ENCODE data around the gene TTC23L.

The TTC23L gene

DNA sequence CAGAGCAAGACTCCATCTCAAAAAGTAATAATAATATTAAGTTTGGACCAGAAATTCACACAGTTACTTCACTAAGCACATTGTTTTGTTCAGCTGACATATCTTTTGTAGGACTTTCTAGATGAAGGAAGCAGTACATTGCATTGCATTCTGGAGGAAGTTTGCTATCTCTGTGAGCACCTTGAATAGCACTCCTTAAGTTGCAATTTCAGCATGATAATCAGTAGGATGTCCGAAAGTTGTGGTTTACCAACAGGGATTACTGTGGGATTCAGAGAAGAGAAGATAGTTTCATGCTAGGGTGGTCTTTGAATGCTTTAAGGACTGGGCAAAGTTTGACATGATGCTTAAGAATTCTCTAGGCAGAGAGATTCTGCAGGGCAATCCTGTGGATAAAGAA is 18.4 kb upstream of the TTC23L start:
- no peak overlapping the region for H4K91ac ChIP-seq (ENCODE audit: low read depth, low read length, poor library complexity)
- no peak overlapping the region for H3K14ac ChIP-seq (ENCODE audit: low read length)
- H3K4me3 ChIP-seq (ENCODE audit: low read length in 2 of 2): no peak overlapping the region
- no peak overlapping the region for H3K4ac ChIP-seq (ENCODE audit: low read length)
- peaks cover 0 to 3% of the 10 kb centered on the region in 2 donors for H3K9me3 ChIP-seq (replicated peaks in 1 of 2; ENCODE audit: control insufficient read depth in 2 of 2, insufficient read depth in 1 of 2, low read depth in 1 of 2, low read length in 2 of 2)
- H3K9ac ChIP-seq (ENCODE audit: low read depth, low read length, poor library complexity): no peak overlapping the region
- no peak overlapping the region for H2BK5ac ChIP-seq (ENCODE audit: low read length)
- peaks cover 14 to 84% of the 10 kb centered on the region in 2 donors for H3K36me3 ChIP-seq (replicated peaks in 1 of 2; ENCODE audit: control insufficient read depth in 2 of 2, insufficient read depth in 2 of 2, low read length in 2 of 2)
- no peak overlapping the region for H3K23ac ChIP-seq (ENCODE audit: low read depth, low read length, poor library complexity)
- H2BK120ac ChIP-seq (ENCODE audit: low read depth, low read length): no peak overlapping the region
- H3K4me2 ChIP-seq (ENCODE audit: insufficient read depth, low read length, poor library complexity, severe bottlenecking): no peak overlapping the region
- no CpG with 5 or more reads among the region's 1 CpG for WGBS, 2 donors (ENCODE audit: extremely low coverage in 2 of 2, insufficient read length in 2 of 2, insufficient replicate concordance in 1 of 2)
- H3K79me1 ChIP-seq (ENCODE audit: low read depth, low read length): no peaks in the 10 kb centered on the region
- no peak overlapping the region for H4K8ac ChIP-seq (ENCODE audit: low read depth, low read length)
- no peak overlapping the region for H3K18ac ChIP-seq (ENCODE audit: low read length)
- no peak overlapping the region for H3K27ac ChIP-seq (replicated peaks; ENCODE audit: low read length)
- no peak overlapping the region for H2BK15ac ChIP-seq (ENCODE audit: low read length)
- H2BK12ac ChIP-seq (ENCODE audit: low read length): no peak overlapping the region
- DNase-seq (ENCODE audit: low spot score): no peak
- peaks cover 0 to 3% of the 10 kb centered on the region in 2 donors for H3K4me1 ChIP-seq (ENCODE audit: control insufficient read depth in 2 of 2, insufficient read depth in 1 of 2, low read depth in 1 of 2, low read length in 2 of 2)
- H3K27me3 ChIP-seq (ENCODE audit: control insufficient read depth in 3 of 3, insufficient read depth in 3 of 3, low read depth in 1 of 3, low read length in 3 of 3): no peaks in the 10 kb centered on the region
- H2AK5ac ChIP-seq (ENCODE audit: low read depth, low read length): no peak overlapping the region
- H2AFZ ChIP-seq (ENCODE audit: low read length): no peak overlapping the region

- H2BK12ac ChIP-seq (ENCODE audit: low read length): no peak overlapping the region
- H3K79me1 ChIP-seq (ENCODE audit: low read depth, low read length): no peaks in the 10 kb centered on the region
- H3K27me3 ChIP-seq (ENCODE audit: control insufficient read depth in 3 of 3, insufficient read depth in 3 of 3, low read depth in 1 of 3, low read length in 3 of 3): no peaks in the 10 kb centered on the region
- H3K23ac ChIP-seq (ENCODE audit: low read depth, low read length, poor library complexity): no peak overlapping the region
- H4K8ac ChIP-seq (ENCODE audit: low read depth, low read length): no peak overlapping the region
- no peak overlapping the region for H3K18ac ChIP-seq (ENCODE audit: low read length)
- no peak overlapping the region for H3K4me2 ChIP-seq (ENCODE audit: insufficient read depth, low read length, poor library complexity, severe bottlenecking)
- peaks cover 0 to 9% of the 10 kb centered on the region in 2 donors for H3K9me3 ChIP-seq (replicated peaks in 1 of 2; ENCODE audit: control insufficient read depth in 2 of 2, insufficient read depth in 1 of 2, low read depth in 1 of 2, low read length in 2 of 2)
- no peak overlapping the region for H3K4ac ChIP-seq (ENCODE audit: low read length)
- no peak for DNase-seq (ENCODE audit: low spot score)
- H2AK5ac ChIP-seq (ENCODE audit: low read depth, low read length): no peak overlapping the region
- no peak overlapping the region for H3K14ac ChIP-seq (ENCODE audit: low read length)
- WGBS, 2 donors (ENCODE audit: extremely low coverage in 2 of 2, insufficient read length in 2 of 2, insufficient replicate concordance in 1 of 2): no CpG with 5 or more reads among the region's 8 CpGs
- no peak overlapping the region for H3K4me3 ChIP-seq (ENCODE audit: low read length in 2 of 2)
- no peak overlapping the region for H2BK15ac ChIP-seq (ENCODE audit: low read length)
- no peak overlapping the region for H2BK5ac ChIP-seq (ENCODE audit: low read length)
- H2BK120ac ChIP-seq (ENCODE audit: low read depth, low read length): no peak overlapping the region
- peaks cover 0 to 3% of the 10 kb centered on the region in 2 donors for H3K4me1 ChIP-seq (ENCODE audit: control insufficient read depth in 2 of 2, insufficient read depth in 1 of 2, low read depth in 1 of 2, low read length in 2 of 2)
- H3K36me3 ChIP-seq (replicated peaks in 1 of 2; ENCODE audit: control insufficient read depth in 2 of 2, insufficient read depth in 2 of 2, low read length in 2 of 2): peaks cover 27 to 87% of the 10 kb centered on the region in 2 donors
- H2AFZ ChIP-seq (ENCODE audit: low read length): no peak overlapping the region
- no peak overlapping the region for H4K91ac ChIP-seq (ENCODE audit: low read depth, low read length, poor library complexity)
- no peak overlapping the region for H3K9ac ChIP-seq (ENCODE audit: low read depth, low read length, poor library complexity)
- H3K27ac ChIP-seq (replicated peaks; ENCODE audit: low read length): no peak overlapping the region
Measured at GRCh38 chr5:34822956-34823715, 15.8 kb upstream of the TTC23L start.

DNA sequence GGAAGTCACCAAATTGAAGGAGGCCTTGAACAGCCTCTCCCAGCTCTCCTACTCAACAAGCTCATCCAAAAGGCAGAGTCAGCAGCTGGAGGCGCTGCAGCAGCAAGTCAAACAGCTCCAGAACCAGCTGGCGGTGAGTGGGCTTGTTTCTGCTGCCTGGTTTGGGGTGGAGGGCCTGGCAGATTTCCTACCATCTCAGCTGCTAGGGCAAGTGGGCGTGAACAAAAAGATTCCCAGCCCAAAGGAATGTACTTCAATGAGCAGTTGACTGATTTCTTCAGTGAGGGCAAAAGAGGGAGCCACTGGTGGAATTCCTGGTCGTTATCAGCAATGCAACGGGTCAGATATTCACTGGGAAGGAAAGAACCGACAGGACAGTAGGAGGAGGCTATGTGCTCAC is 12.6 kb upstream of the TTC23L start:
- H2BK12ac ChIP-seq (ENCODE audit: low read length): no peak overlapping the region
- H3K27me3 ChIP-seq (ENCODE audit: control insufficient read depth in 3 of 3, insufficient read depth in 3 of 3, low read depth in 1 of 3, low read length in 3 of 3): no peaks in the 10 kb centered on the region
- H2BK120ac ChIP-seq (ENCODE audit: low read depth, low read length): no peak overlapping the region
- WGBS, 2 donors (ENCODE audit: extremely low coverage in 2 of 2, insufficient read length in 2 of 2, insufficient replicate concordance in 1 of 2): no CpG with 5 or more reads among the region's 6 CpGs
- no peak overlapping the region for H3K23ac ChIP-seq (ENCODE audit: low read depth, low read length, poor library complexity)
- peaks cover 0 to 9% of the 10 kb centered on the region in 2 donors for H3K9me3 ChIP-seq (replicated peaks in 1 of 2; ENCODE audit: control insufficient read depth in 2 of 2, insufficient read depth in 1 of 2, low read depth in 1 of 2, low read length in 2 of 2)
- H3K27ac ChIP-seq (replicated peaks; ENCODE audit: low read length): no peak overlapping the region
- H3K4me1 ChIP-seq (ENCODE audit: control insufficient read depth in 2 of 2, insufficient read depth in 1 of 2, low read depth in 1 of 2, low read length in 2 of 2): peaks cover 0 to 9% of the 10 kb centered on the region in 2 donors
- no peak overlapping the region for H3K4me3 ChIP-seq (ENCODE audit: low read length in 2 of 2)
- H2BK15ac ChIP-seq (ENCODE audit: low read length): no peak overlapping the region
- H4K91ac ChIP-seq (ENCODE audit: low read depth, low read length, poor library complexity): no peak overlapping the region
- H3K9ac ChIP-seq (ENCODE audit: low read depth, low read length, poor library complexity): no peak overlapping the region
- no peak for DNase-seq (ENCODE audit: low spot score)
- H3K36me3 ChIP-seq (replicated peaks in 1 of 2; ENCODE audit: control insufficient read depth in 2 of 2, insufficient read depth in 2 of 2, low read length in 2 of 2): peaks cover 36 to 94% of the 10 kb centered on the region in 2 donors
- H3K18ac ChIP-seq (ENCODE audit: low read length): no peak overlapping the region
- H3K4ac ChIP-seq (ENCODE audit: low read length): no peak overlapping the region
- H3K4me2 ChIP-seq (ENCODE audit: insufficient read depth, low read length, poor library complexity, severe bottlenecking): no peak overlapping the region
- no peak overlapping the region for H3K14ac ChIP-seq (ENCODE audit: low read length)
- no peak overlapping the region for H2AFZ ChIP-seq (ENCODE audit: low read length)
- no peak overlapping the region for H2AK5ac ChIP-seq (ENCODE audit: low read depth, low read length)
- no peak overlapping the region for H4K8ac ChIP-seq (ENCODE audit: low read depth, low read length)
- H2BK5ac ChIP-seq (ENCODE audit: low read length): no peak overlapping the region
- no peaks in the 10 kb centered on the region for H3K79me1 ChIP-seq (ENCODE audit: low read depth, low read length)

DNA sequence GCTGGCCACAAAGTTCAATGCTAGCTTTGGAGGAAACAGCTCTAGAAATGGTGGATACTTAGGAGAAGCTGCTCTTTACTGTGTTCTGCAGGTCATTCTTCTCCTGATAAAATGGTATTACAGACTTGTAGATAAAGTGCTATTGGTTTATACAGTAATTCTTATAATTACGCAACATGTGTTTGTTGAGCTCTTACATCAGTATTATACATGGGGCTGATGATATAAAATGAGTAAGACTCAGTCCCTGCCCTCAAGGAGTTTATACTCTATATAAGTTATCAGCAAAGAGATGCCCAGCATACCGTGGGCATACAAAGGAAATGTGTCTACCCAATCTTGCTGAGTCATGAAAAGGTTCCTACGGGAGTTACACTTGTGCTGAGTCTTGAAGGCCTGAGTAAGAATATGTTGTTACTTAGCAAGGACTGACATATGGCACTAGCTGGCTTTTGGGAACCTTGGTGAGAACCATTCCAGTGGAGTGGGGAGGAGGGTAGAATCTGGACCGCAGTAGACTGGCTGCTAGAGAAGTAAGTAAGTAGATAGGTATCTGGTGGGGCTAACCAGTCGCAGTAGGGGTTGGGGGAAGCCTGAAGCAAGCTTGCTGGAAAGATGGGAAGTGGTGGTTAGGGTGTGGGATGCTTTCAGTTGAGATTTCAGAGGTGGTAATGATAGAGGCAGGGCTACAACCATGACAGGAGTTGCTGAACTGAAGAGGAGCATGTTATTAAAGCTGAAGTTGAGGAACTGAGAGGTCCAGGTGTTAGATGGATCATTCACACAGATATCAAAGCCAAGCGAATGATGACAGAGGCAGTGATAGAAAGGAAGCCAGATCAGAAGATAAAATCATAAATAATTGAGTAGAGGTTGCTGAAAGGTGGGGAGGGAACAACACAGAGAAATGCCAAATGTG is 11.1 kb upstream of the TTC23L start:
- H4K8ac ChIP-seq (ENCODE audit: low read depth, low read length): no peak overlapping the region
- H3K4ac ChIP-seq (ENCODE audit: low read length): no peak overlapping the region
- no peak overlapping the region for H3K4me3 ChIP-seq (ENCODE audit: low read length in 2 of 2)
- H2BK5ac ChIP-seq (ENCODE audit: low read length): no peak overlapping the region
- H3K9ac ChIP-seq (ENCODE audit: low read depth, low read length, poor library complexity): no peak overlapping the region
- H2AFZ ChIP-seq (ENCODE audit: low read length): no peak overlapping the region
- H3K79me1 ChIP-seq (ENCODE audit: low read depth, low read length): no peaks in the 10 kb centered on the region
- DNase-seq (ENCODE audit: low spot score): no peak
- H3K4me1 ChIP-seq (ENCODE audit: control insufficient read depth in 2 of 2, insufficient read depth in 1 of 2, low read depth in 1 of 2, low read length in 2 of 2): peaks cover 0 to 9% of the 10 kb centered on the region in 2 donors
- no peak overlapping the region for H3K14ac ChIP-seq (ENCODE audit: low read length)
- no peak overlapping the region for H2BK120ac ChIP-seq (ENCODE audit: low read depth, low read length)
- whole genome bisulfite sequencing, 2 donors (ENCODE audit: extremely low coverage in 2 of 2, insufficient read length in 2 of 2, insufficient replicate concordance in 1 of 2): no CpG with 5 or more reads among the region's 6 CpGs
- H2AK5ac ChIP-seq (ENCODE audit: low read depth, low read length): no peak overlapping the region
- H2BK12ac ChIP-seq (ENCODE audit: low read length): no peak overlapping the region
- H2BK15ac ChIP-seq (ENCODE audit: low read length): no peak overlapping the region
- no peak overlapping the region for H3K4me2 ChIP-seq (ENCODE audit: insufficient read depth, low read length, poor library complexity, severe bottlenecking)
- no peaks in the 10 kb centered on the region for H3K27me3 ChIP-seq (ENCODE audit: control insufficient read depth in 3 of 3, insufficient read depth in 3 of 3, low read depth in 1 of 3, low read length in 3 of 3)
- no peak overlapping the region for H3K18ac ChIP-seq (ENCODE audit: low read length)
- H3K23ac ChIP-seq (ENCODE audit: low read depth, low read length, poor library complexity): no peak overlapping the region
- H4K91ac ChIP-seq (ENCODE audit: low read depth, low read length, poor library complexity): no peak overlapping the region
- peaks cover 33 to 98% of the 10 kb centered on the region in 2 donors for H3K36me3 ChIP-seq (replicated peaks in 1 of 2; ENCODE audit: control insufficient read depth in 2 of 2, insufficient read depth in 2 of 2, low read length in 2 of 2)
- no peak overlapping the region for H3K27ac ChIP-seq (replicated peaks; ENCODE audit: low read length)
- peaks cover 0 to 9% of the 10 kb centered on the region in 2 donors for H3K9me3 ChIP-seq (replicated peaks in 1 of 2; ENCODE audit: control insufficient read depth in 2 of 2, insufficient read depth in 1 of 2, low read depth in 1 of 2, low read length in 2 of 2)
